Endothelial cell of umbilical vein (primary cell): ENCODE measurements around the gene HDAC10.

Source experiments
- EZH2 ChIP-seq: IDR thresholded peaks from 2 replicates; pipeline ENCODE4 v1.6.1; 2012; ENCODE audit warnings: borderline replicate concordance, low read depth, mild to moderate bottlenecking, moderate library complexity, low read length, inconsistent platforms; ENCODE audit not compliant: severe bottlenecking
- POLR2A ChIP-seq: IDR thresholded peaks from 2 replicates; pipeline ENCODE4 v1.6.1; 2012; ENCODE audit warnings: low read depth, mild to moderate bottlenecking, control low read depth, low read length
- POLR2AphosphoS5 ChIP-seq: IDR thresholded peaks from 2 replicates; pipeline ENCODE4 v1.6.1; 2012; ENCODE audit warnings: low read depth, mild to moderate bottlenecking, control low read depth, low read length, moderate library complexity; ENCODE audit not compliant: insufficient read depth
- TF ChIP-seq, protein P1 (sequence below), 2 donors: IDR thresholded peaks; 1 replicate in 1 of 2; 2 replicates in 1 of 2; pipeline ENCODE4 v1.5.1; 2011; ENCODE audit warnings: low read length in 2 of 2, mild to moderate bottlenecking in 2 of 2, moderate library complexity in 2 of 2, control low read depth in 1 of 2, inconsistent platforms in 1 of 2, low read depth in 1 of 2; ENCODE audit not compliant: insufficient read depth in 1 of 2; ENCODE audit errors: extremely low read depth in 1 of 2
- TF ChIP-seq, protein P2 (sequence below): IDR thresholded peaks from 2 replicates; pipeline ENCODE4 v1.6.1; 2011; ENCODE audit not compliant: insufficient read depth, insufficient read length

DNA sequence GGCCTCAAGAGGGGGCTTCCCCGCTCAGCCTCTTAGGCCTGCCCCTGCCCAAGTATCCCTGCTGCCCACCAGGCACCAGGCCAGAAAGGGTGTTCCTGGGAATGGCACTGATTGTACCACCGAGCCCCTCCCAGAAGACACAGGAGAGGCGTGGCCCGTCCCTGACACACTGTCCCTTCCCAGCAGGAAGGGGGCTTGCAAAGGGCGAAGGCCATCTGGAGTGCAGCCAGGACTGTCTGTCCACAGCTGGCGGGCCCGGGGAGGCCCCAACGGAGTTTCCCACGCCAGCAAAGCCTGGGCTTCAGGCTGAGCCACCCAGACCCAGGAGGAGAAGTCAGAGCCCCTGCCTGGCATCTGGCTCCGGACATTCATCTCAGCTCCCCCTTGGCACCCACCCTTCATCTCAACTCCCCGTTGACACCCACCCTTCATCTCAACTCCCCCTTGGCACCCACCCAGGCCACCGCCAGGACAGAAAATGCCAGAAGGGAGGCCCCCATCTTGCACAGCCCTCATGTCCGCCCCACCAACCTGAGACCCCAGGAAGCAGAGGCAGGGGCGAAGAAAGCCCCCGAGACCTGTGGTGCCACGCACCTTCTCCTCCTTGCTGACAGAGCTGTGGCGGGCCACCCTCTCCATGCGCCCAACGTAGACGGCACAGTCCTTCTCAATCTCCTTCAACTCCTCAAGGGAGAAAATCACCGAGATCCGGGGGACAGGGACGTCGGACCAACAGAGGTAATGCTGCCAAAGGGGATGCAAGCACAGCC is 25.7 kb downstream of the HDAC10 start:
- TF ChIP-seq, protein P1, sequence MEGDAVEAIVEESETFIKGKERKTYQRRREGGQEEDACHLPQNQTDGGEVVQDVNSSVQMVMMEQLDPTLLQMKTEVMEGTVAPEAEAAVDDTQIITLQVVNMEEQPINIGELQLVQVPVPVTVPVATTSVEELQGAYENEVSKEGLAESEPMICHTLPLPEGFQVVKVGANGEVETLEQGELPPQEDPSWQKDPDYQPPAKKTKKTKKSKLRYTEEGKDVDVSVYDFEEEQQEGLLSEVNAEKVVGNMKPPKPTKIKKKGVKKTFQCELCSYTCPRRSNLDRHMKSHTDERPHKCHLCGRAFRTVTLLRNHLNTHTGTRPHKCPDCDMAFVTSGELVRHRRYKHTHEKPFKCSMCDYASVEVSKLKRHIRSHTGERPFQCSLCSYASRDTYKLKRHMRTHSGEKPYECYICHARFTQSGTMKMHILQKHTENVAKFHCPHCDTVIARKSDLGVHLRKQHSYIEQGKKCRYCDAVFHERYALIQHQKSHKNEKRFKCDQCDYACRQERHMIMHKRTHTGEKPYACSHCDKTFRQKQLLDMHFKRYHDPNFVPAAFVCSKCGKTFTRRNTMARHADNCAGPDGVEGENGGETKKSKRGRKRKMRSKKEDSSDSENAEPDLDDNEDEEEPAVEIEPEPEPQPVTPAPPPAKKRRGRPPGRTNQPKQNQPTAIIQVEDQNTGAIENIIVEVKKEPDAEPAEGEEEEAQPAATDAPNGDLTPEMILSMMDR (IDR thresholded peaks at IDR 0.05; ENCODE audit: extremely low read depth in 1 of 2, insufficient read depth in 1 of 2, low read depth in 1 of 2, low read length in 2 of 2), result no peak
- no peak for TF ChIP-seq POLR2A
- TF ChIP-seq, protein P2, sequence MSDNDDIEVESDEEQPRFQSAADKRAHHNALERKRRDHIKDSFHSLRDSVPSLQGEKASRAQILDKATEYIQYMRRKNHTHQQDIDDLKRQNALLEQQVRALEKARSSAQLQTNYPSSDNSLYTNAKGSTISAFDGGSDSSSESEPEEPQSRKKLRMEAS, result no peak
- no peak for TF ChIP-seq POLR2AphosphoS5
- no peak for TF ChIP-seq EZH2
